Lung (tissue), 12 donors: ENCODE results near the gene PLEKHM3. TPM values are rescaled to one million over a fixed set of nuclear protein-coding genes. Genes with fewer than 3 reads are reported as not detected.

Experiments used
- ATAC-seq: fragments of 200-7000 bp; cut with Tn5 transposase; one replicate; pipeline ENCODE4 v1.9.1; 2020; ENCODE audit warnings: moderate number of reproducible peaks; ENCODE audit not compliant: insufficient read depth, low FRiP score
- DNase-seq, 3 donors: peaks; one replicate each; pipeline ENCODE4 v3.0.0-alpha.2; 2013 to 2017
- H3K27ac ChIP-seq, 2 donors: one replicate each; pipeline ENCODE4 v1.5.1; 2013; ENCODE audit warnings: mild to moderate bottlenecking in 2 of 2, moderate library complexity in 2 of 2, control low read depth in 1 of 2, inconsistent platforms in 1 of 2, low read depth in 1 of 2, low read length in 1 of 2
- H3K27me3 ChIP-seq, 3 donors: one replicate each; pipeline ENCODE4 v1.5.1; 2013; ENCODE audit warnings: low read length in 2 of 3; ENCODE audit not compliant: control insufficient read depth in 3 of 3, insufficient read depth in 3 of 3
- H3K36me3 ChIP-seq, 4 donors: one replicate each; pipeline ENCODE4 v1.5.1; 2013; ENCODE audit warnings: low read length in 4 of 4, mild to moderate bottlenecking in 1 of 4, moderate library complexity in 1 of 4; ENCODE audit not compliant: control insufficient read depth in 4 of 4, insufficient read depth in 4 of 4
- H3K4me1 ChIP-seq, 5 donors: one replicate each; pipeline ENCODE4 v1.5.1; 2013; ENCODE audit warnings: low read length in 5 of 5, mild to moderate bottlenecking in 2 of 5, moderate library complexity in 1 of 5; ENCODE audit not compliant: control insufficient read depth in 5 of 5, insufficient read depth in 5 of 5
- H3K4me3 ChIP-seq: one replicate; pipeline ENCODE4 v1.5.1; 2013; ENCODE audit warnings: mild to moderate bottlenecking, control low read depth, moderate library complexity
- H3K9ac ChIP-seq, 2 donors: one replicate each; pipeline ENCODE4 v1.5.1; 2013; ENCODE audit warnings: low read length in 2 of 2, control low read depth in 1 of 2; ENCODE audit not compliant: insufficient read depth in 1 of 2
- H3K9me3 ChIP-seq, 4 donors: one replicate each; pipeline ENCODE4 v1.5.1; 2013; ENCODE audit warnings: low read length in 3 of 4, mild to moderate bottlenecking in 1 of 4, moderate library complexity in 1 of 4; ENCODE audit not compliant: control insufficient read depth in 4 of 4, insufficient read depth in 3 of 4
- CTCF ChIP-seq: IDR thresholded peaks from 2 replicates; pipeline ENCODE4 v1.5.1; 2012; ENCODE audit warnings: mild to moderate bottlenecking; ENCODE audit errors: control extremely low read depth, extremely low read depth
- WGBS, 2 donors: extraction: QIAGEN DNeasy Blood & Tissue Kit; methylation state at CpG; one replicate each; pipeline ENCODE4 v1.1.7; 2013; 5-methylcytosine and 5-hydroxymethylcytosine counted together
- polyA plus RNA-seq, 2 donors: library from polyadenylated mRNA; stranded (reverse); fragments of 200-250 nt; gene quantifications; one replicate each; pipeline ENCODE4 v1.2.1, GENCODE V29; 2013
- total RNA-seq, 2 donors: library from RNA; depleted of rRNA in 1 of 2; stranded (reverse); fragments of >200 nt in 1 of 2; gene quantifications; one replicate each; pipeline ENCODE4 v1.2.1, GENCODE V29; 2014 to 2021
- donor health status: control.
- donor health status: control.
- donor health status: Bipolar disorder and iron deficiency.
- donor health status: healthy.
- donor health status: DM: yes; HTN: yes; CAD: no.

Gene PLEKHM3
- total and polyA plus RNA-seq, 4 donors = 5.6 to 32.9 (median 12.4) TPM

GRCh38 chr2:207932106-207932505 is 93.2 kb downstream of the PLEKHM3 start:
- WGBS, 2 donors = 94 to 95% methylated on average over 1 of the region's 1 CpG
- Histone ChIP-seq H3K4me3 (no peak overlapping the region), H3K9me3 (no peaks in the 10 kb centered on the region), H3K27ac (no peak overlapping the region), H3K9ac (no peak overlapping the region), H3K36me3 (peaks cover 0 to 7% (median 4%) of the 10 kb centered on the region in 4 donors), H3K27me3 (no peaks in the 10 kb centered on the region), H3K4me1 (peaks cover 0 to 10% (median under 1%) of the 10 kb centered on the region in 5 donors)
- ATAC-seq = no peak
- TF ChIP-seq CTCF = no peak
- no peak for DNase-seq

GRCh38 chr2:207930747-207931146 is 94.6 kb downstream of the PLEKHM3 start:
- 85 to 91% methylated on average over 29 of the region's 29 CpGs for WGBS, 2 donors
- Histone ChIP-seq H3K4me1 (peaks cover 0 to 14% (median 3%) of the 10 kb centered on the region in 5 donors), H3K9me3 (no peaks in the 10 kb centered on the region), H3K27ac (no peak overlapping the region), H3K4me3 (no peak overlapping the region), H3K9ac (no peak overlapping the region), H3K36me3 (peaks cover 0 to 7% (median 4%) of the 10 kb centered on the region in 4 donors), H3K27me3 (no peaks in the 10 kb centered on the region)
- ATAC-seq (no peak), DNase-seq (peak in 1 of 3 donors; percentile 18)
- TF ChIP-seq CTCF = no peak

DNA sequence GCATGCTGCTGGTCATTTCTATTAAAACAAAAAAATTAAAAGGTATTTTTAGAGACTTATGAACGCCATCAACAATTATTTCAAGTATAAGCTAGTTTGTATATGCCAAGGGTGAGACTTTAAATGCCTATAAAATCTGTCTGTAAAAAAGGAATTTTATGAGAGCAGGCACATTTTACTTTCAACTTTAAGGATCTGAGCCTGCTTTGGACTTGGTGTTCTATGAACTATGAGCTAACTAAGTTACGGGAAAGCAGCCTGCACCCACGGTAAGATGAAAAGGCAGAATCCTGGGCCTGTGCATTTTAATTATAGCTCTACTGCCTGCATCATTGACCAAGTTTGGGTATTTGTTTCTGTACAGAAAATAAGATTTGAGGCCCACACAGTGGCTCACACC is 95.4 kb downstream of the PLEKHM3 start:
- Histone ChIP-seq H3K9ac (no peak overlapping the region), H3K36me3 (peaks cover 0 to 7% (median 4%) of the 10 kb centered on the region in 4 donors), H3K9me3 (no peaks in the 10 kb centered on the region), H3K27ac (no peak overlapping the region), H3K27me3 (no peaks in the 10 kb centered on the region), H3K4me3 (no peak overlapping the region), H3K4me1 (peaks cover 0 to 14% (median 3%) of the 10 kb centered on the region in 5 donors)
- ATAC-seq (no peak), DNase-seq (no peak)
- TF ChIP-seq CTCF = no peak
- WGBS, 2 donors = 96 to 98% methylated on average over 3 of the region's 3 CpGs

GRCh38 chr2:207928079-207928478 is 97.2 kb downstream of the PLEKHM3 start:
- ATAC-seq = no peak
- no peak overlapping the region for H3K27ac ChIP-seq
- TF ChIP-seq CTCF = no peak

More at GRCh38 chr2:207928079-207928478, 97.2 kb downstream of the PLEKHM3 start:
- Histone ChIP-seq H3K36me3 (peaks cover 0 to 7% (median 5%) of the 10 kb centered on the region in 4 donors), H3K4me1 (peaks cover 0 to 14% (median 0%) of the 10 kb centered on the region in 5 donors), H3K27me3 (no peaks in the 10 kb centered on the region), H3K4me3 (no peak overlapping the region), H3K9me3 (no peaks in the 10 kb centered on the region), H3K9ac (no peak overlapping the region)
- no peak for DNase-seq
